Fibroblast of lung (primary cell): ENCODE results near the gene MTOR. TPM values are rescaled to one million over a fixed set of nuclear protein-coding genes. Genes with fewer than 3 reads are reported as not detected.

Experiments
- DNase-seq, 2 donors: peaks; one replicate each; pipeline versions ENCODE4 v3.0.0 to v3.0.0-alpha.2; 2010; ENCODE audit warnings: low read depth in 2 of 2
- H2AFZ ChIP-seq: 2 replicates; pipeline ENCODE4 v1.5.1; 2012; ENCODE audit warnings: low read length, control low read depth, inconsistent platforms
- H3K27ac ChIP-seq: 2 replicates; pipeline ENCODE4 v1.5.1; 2011; ENCODE audit warnings: low read length, control low read depth; ENCODE audit not compliant: insufficient read depth
- H3K27me3 ChIP-seq: 2 replicates; pipeline ENCODE4 v1.5.1; 2011; ENCODE audit warnings: mild to moderate bottlenecking, low read length; ENCODE audit not compliant: control insufficient read depth, insufficient read depth
- H3K36me3 ChIP-seq: 2 replicates; pipeline ENCODE4 v1.5.1; 2011; ENCODE audit warnings: low read length; ENCODE audit not compliant: control insufficient read depth, insufficient read depth
- H3K4me1 ChIP-seq: 2 replicates; pipeline ENCODE4 v1.5.1; 2011; ENCODE audit warnings: low read length; ENCODE audit not compliant: control insufficient read depth, insufficient read depth; ENCODE audit errors: extremely low read depth
- H3K4me2 ChIP-seq: 2 replicates; pipeline ENCODE4 v1.5.1; 2011; ENCODE audit warnings: low read length, control low read depth; ENCODE audit not compliant: insufficient read depth; ENCODE audit errors: extremely low read depth
- H3K4me3 ChIP-seq, 4 experiments: fragments of 200-600 bp in 1 of 4; sonication (generic) in 1 of 4; replicated peaks in 1 of 4; 2 replicates each; pipeline ENCODE4 v1.5.1; 2011 to 2016; ENCODE audit warnings: low read length in 4 of 4, low read depth in 3 of 4, mild to moderate bottlenecking in 3 of 4, control low read depth in 2 of 4, inconsistent platforms in 1 of 4, mixed read lengths in 1 of 4; ENCODE audit not compliant: insufficient read depth in 1 of 4; ENCODE audit errors: control extremely low read depth in 1 of 4
- H3K79me2 ChIP-seq: 2 replicates; pipeline ENCODE4 v1.5.1; 2012; ENCODE audit warnings: mild to moderate bottlenecking, low read length, inconsistent platforms; ENCODE audit not compliant: control insufficient read depth, insufficient read depth
- H3K9ac ChIP-seq: 2 replicates; pipeline ENCODE4 v1.5.1; 2011; ENCODE audit warnings: mild to moderate bottlenecking, low read length, control low read depth; ENCODE audit not compliant: insufficient read depth
- H3K9me3 ChIP-seq: 2 replicates; pipeline ENCODE4 v1.5.1; 2012; ENCODE audit warnings: low read depth, low read length; ENCODE audit not compliant: control insufficient read depth, insufficient read depth
- H4K20me1 ChIP-seq: 2 replicates; pipeline ENCODE4 v1.5.1; 2011; ENCODE audit warnings: low read length; ENCODE audit not compliant: control insufficient read depth, insufficient read depth; ENCODE audit errors: extremely low read depth
- EZH2 ChIP-seq: IDR thresholded peaks from 2 replicates; pipeline ENCODE4 v1.5.1; 2012; ENCODE audit warnings: low read length, control low read depth, mild to moderate bottlenecking; ENCODE audit errors: missing control alignments
- polyA plus RNA-seq, 2 donors: library from polyadenylated mRNA; depleted of rRNA in 1 of 2; stranded (reverse) in 1 of 2; unstranded in 1 of 2; fragments of >200 nt; gene quantifications; 2 replicates each; pipeline ENCODE4 v1.2.1, GENCODE V29; 2011 to 2012; ENCODE audit warnings: missing spikeins in 1 of 2
- total RNA-seq: library from RNA; depleted of rRNA; stranded (reverse); fragments of >200 nt; gene quantifications from 2 replicates; pipeline ENCODE4 v1.2.1, GENCODE V29; 2014
- TF ChIP-seq, protein P1 (sequence below), 2 donors: IDR thresholded peaks in 1 of 2; conservative IDR thresholded peaks in 1 of 2; 1 replicate in 1 of 2; 2 replicates in 1 of 2; pipeline ENCODE4 v1.5.1; 2011 to 2012; ENCODE audit warnings: low read length in 2 of 2, control low read depth in 1 of 2, inconsistent platforms in 1 of 2, low read depth in 1 of 2, mild to moderate bottlenecking in 1 of 2

The MTOR gene
- total and polyA plus RNA-seq, 2 donors (not counting 1 experiment from before 2014, with no cell fraction given): 20.2 to 36.2 TPM

DNA sequence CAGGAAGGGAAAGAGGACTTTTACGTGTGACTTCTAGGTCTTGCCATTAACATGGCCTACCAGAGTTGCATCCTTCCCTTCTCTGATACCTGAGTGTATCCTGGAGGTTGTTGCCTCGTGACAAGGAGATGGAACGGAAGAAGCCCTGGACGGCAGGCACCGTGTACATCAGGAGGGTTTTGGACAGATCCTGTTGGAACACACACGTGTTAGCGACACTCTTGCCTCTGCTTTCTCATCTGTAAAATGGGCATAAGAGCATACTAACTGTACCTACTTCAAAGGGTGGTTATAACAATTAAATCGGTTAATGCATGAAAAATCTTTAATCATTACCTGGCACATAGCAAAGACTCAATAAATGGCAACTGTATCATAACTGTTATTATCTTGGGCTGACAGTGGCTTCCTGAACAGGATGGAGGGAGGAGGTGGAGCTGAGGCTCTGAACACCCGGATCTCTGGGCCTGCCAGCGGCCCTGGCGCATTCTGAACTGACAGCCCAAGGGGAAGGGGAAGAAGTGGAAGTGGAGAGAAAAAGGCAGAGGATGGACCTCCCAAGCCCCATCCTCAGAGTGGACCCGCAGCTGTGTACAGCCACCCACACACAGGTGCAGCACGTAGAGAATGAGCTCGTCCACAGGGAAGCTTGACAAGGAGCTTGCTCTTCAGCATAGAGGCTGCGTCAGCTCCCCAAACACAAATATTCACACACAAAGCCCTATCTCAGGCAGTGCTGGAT, 132.5 kb downstream of the MTOR start:
- H3K4me3 ChIP-seq: no peak overlapping the region
- peaks cover 12% of the 10 kb centered on the region for H3K4me1 ChIP-seq
- no peak overlapping the region for H3K4me2 ChIP-seq
- no peaks in the 10 kb centered on the region for H3K79me2 ChIP-seq
- no peak for DNase-seq
- no peaks in the 10 kb centered on the region for H3K27me3 ChIP-seq
- TF ChIP-seq, protein P1, sequence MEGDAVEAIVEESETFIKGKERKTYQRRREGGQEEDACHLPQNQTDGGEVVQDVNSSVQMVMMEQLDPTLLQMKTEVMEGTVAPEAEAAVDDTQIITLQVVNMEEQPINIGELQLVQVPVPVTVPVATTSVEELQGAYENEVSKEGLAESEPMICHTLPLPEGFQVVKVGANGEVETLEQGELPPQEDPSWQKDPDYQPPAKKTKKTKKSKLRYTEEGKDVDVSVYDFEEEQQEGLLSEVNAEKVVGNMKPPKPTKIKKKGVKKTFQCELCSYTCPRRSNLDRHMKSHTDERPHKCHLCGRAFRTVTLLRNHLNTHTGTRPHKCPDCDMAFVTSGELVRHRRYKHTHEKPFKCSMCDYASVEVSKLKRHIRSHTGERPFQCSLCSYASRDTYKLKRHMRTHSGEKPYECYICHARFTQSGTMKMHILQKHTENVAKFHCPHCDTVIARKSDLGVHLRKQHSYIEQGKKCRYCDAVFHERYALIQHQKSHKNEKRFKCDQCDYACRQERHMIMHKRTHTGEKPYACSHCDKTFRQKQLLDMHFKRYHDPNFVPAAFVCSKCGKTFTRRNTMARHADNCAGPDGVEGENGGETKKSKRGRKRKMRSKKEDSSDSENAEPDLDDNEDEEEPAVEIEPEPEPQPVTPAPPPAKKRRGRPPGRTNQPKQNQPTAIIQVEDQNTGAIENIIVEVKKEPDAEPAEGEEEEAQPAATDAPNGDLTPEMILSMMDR (conservative IDR thresholded peaks at IDR 0.05 in 1 of 2, IDR thresholded peaks at IDR 0.05 in 1 of 2; ENCODE audit: low read depth in 1 of 2, low read length in 2 of 2): no peak
- TF ChIP-seq EZH2: no peak
- H3K9ac ChIP-seq: no peak overlapping the region
- H3K27ac ChIP-seq: no peak overlapping the region
- H3K9me3 ChIP-seq: no peaks in the 10 kb centered on the region
- no peak overlapping the region for H2AFZ ChIP-seq
- H3K36me3 ChIP-seq: peaks cover 29% of the 10 kb centered on the region
- H4K20me1 ChIP-seq: no peaks in the 10 kb centered on the region

- Histone ChIP-seq H3K9me3 (no peaks in the 10 kb centered on the region), H3K4me1 (no peaks in the 10 kb centered on the region), H3K36me3 (peaks cover 23% of the 10 kb centered on the region), H3K4me2 (no peak overlapping the region), H3K79me2 (no peaks in the 10 kb centered on the region), H3K27me3 (no peaks in the 10 kb centered on the region), H3K27ac (no peak overlapping the region), H4K20me1 (no peaks in the 10 kb centered on the region), H3K9ac (no peak overlapping the region), H3K4me3 (no peak overlapping the region), H2AFZ (no peak overlapping the region)
- TF ChIP-seq, protein P1 (conservative IDR thresholded peaks at IDR 0.05 in 1 of 2, IDR thresholded peaks at IDR 0.05 in 1 of 2; ENCODE audit: low read depth in 1 of 2, low read length in 2 of 2): no peak
- no peak for DNase-seq
Measured at GRCh38 chr1:11126569-11126968, 135.8 kb downstream of the MTOR start.

DNA sequence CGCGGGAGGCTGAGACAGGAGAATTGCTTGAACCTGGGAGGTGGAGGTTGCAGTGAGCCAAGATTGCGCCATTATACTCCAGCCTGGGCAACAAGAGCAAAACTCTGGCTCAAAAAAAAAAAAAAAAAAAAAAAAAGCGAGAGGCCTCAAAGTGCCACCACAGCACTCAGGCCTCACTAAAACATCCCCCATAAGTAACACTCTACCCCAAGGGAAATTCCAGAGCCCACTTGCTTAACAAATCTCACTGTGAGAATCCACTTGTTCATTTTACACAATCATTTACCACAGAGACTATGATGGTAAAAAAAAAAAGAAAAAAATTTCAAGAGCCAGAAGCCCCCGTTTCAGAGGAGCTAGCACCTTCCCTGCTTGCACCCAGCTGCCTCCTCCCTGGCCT, 136.4 kb downstream of the MTOR start:
- H3K4me1 ChIP-seq: no peaks in the 10 kb centered on the region
- peaks cover 21% of the 10 kb centered on the region for H3K36me3 ChIP-seq

More for the DNA sequence above, 136.4 kb downstream of the MTOR start:
- H3K9ac ChIP-seq: no peak overlapping the region
- H3K27ac ChIP-seq: no peak overlapping the region
- no peaks in the 10 kb centered on the region for H3K79me2 ChIP-seq
- no peaks in the 10 kb centered on the region for H3K9me3 ChIP-seq
- no peak overlapping the region for H3K4me2 ChIP-seq
- no peak for DNase-seq
- H3K27me3 ChIP-seq: no peaks in the 10 kb centered on the region
- H4K20me1 ChIP-seq: no peaks in the 10 kb centered on the region
- no peak overlapping the region for H2AFZ ChIP-seq
- TF ChIP-seq EZH2: no peak
- TF ChIP-seq, protein P1 (conservative IDR thresholded peaks at IDR 0.05 in 1 of 2, IDR thresholded peaks at IDR 0.05 in 1 of 2; ENCODE audit: low read depth in 1 of 2, low read length in 2 of 2): no peak
- no peak overlapping the region for H3K4me3 ChIP-seq
